OCI-LY1 (cell line): ENCODE results near the gene POU5F1.

ENCODE experiments used
- EZH2 ChIP-seq: fragments of 200-600 bp; sonication (generic), shearing (Covaris generic); IDR thresholded peaks from 2 replicates; pipeline ENCODE4 v1.8.0; 2017; ENCODE audit warnings: borderline replicate concordance, mixed run types, mild to moderate bottlenecking, antibody characterized with exemption, low read length, moderate library complexity, mixed read lengths
- TF ChIP-seq, protein P1 (sequence below): fragments of 200-600 bp; sonication (generic), shearing (Covaris generic); IDR thresholded peaks from 2 replicates; pipeline ENCODE4 v1.5.1; 2017; ENCODE audit warnings: mild to moderate bottlenecking, antibody characterized with exemption, low read length, moderate library complexity, mixed read lengths

DNA sequence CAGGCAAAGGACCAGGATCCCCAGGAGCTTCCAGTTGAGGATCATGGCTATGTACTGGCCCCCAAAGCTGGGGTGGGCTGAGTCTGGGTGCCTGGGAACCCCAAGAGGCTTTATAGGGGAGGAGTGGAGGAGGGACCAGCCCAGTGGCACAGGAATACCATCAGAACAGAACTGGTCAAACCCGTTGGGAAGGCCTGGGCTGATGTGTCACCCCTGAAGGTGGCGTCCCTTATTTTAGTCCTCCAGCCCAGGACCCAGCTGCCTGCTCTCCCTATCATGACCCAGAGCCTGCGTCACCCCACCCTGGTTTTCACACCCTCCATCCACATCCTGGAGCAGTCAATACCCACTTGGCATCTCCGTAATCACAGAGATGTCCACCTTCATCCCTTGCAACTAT lies 31.5 kb downstream of the POU5F1 start, which contains the start of gene PSORS1C2:
- TF ChIP-seq, protein P1, sequence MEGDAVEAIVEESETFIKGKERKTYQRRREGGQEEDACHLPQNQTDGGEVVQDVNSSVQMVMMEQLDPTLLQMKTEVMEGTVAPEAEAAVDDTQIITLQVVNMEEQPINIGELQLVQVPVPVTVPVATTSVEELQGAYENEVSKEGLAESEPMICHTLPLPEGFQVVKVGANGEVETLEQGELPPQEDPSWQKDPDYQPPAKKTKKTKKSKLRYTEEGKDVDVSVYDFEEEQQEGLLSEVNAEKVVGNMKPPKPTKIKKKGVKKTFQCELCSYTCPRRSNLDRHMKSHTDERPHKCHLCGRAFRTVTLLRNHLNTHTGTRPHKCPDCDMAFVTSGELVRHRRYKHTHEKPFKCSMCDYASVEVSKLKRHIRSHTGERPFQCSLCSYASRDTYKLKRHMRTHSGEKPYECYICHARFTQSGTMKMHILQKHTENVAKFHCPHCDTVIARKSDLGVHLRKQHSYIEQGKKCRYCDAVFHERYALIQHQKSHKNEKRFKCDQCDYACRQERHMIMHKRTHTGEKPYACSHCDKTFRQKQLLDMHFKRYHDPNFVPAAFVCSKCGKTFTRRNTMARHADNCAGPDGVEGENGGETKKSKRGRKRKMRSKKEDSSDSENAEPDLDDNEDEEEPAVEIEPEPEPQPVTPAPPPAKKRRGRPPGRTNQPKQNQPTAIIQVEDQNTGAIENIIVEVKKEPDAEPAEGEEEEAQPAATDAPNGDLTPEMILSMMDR = no peak
- TF ChIP-seq EZH2 = no peak
